ENCODE measurements around the gene METTL3. TPM values are rescaled to one million over a fixed set of nuclear protein-coding genes. Genes with fewer than 3 reads are reported as not detected.
"Not testable (repeated sequence)": the region's sequence is repeated elsewhere in the genome, so short reads cannot be mapped to it uniquely, and the experiment has no call there.

The METTL3 gene
- total and polyA plus RNA-seq, 2 experiments from 2014 or later: 39.0 to 44.1 TPM

- Histone ChIP-seq H3K4me1 (ENCODE audit: insufficient read depth) (peaks cover 6% of the 10 kb centered on the region), H3K79me2 (no peaks in the 10 kb centered on the region), H2AFZ (no peak overlapping the region), H3K27ac (no peak overlapping the region), H3K9me3 (ENCODE audit: low read depth) (no peaks in the 10 kb centered on the region), H4K20me1 (ENCODE audit: insufficient read depth, poor library complexity, severe bottlenecking) (no peaks in the 10 kb centered on the region), H3K4me2 (no peak overlapping the region), H3K9me2 (replicated peaks; ENCODE audit: insufficient read depth) (no peaks in the 10 kb centered on the region), H3K4me3 (no peak overlapping the region), H3K27me3 (no peaks in the 10 kb centered on the region), H3K36me3 (replicated peaks; ENCODE audit: insufficient read depth, low read depth) (no peaks in the 10 kb centered on the region)
- WGBS (ENCODE audit: low lambda C conversion rate, missing lambda C conversion rate): 53% methylated on average over 5 of the region's 5 CpGs
- no peak for DNase-seq (ENCODE audit: low spot score)
- TF ChIP-seq EZH2phosphoT487 (IDR thresholded peaks at IDR 0.05; ENCODE audit: low read depth, severe bottlenecking, unreplicated experiment) (no peak), EZH2 (IDR thresholded peaks at IDR 0.05; ENCODE audit: borderline replicate concordance) (no peak), CTCF (IDR thresholded peaks at IDR 0.05; ENCODE audit: poor library complexity) (no peak)
These were observed 45.4 kb upstream of the METTL3 start for GRCh38 chr14:21556378-21557083.

GRCh38 chr14:21553266-21553665 is 42.1 kb upstream of the METTL3 start:
- H3K27ac ChIP-seq: no peak overlapping the region
- H3K9me3 ChIP-seq (ENCODE audit: low read depth): no peaks in the 10 kb centered on the region
- TF ChIP-seq CTCF (IDR thresholded peaks at IDR 0.05; ENCODE audit: poor library complexity) (no peak), EZH2 (IDR thresholded peaks at IDR 0.05; ENCODE audit: borderline replicate concordance) (no peak), EZH2phosphoT487 (IDR thresholded peaks at IDR 0.05; ENCODE audit: low read depth, severe bottlenecking, unreplicated experiment) (no peak)
- no peaks in the 10 kb centered on the region for H3K9me2 ChIP-seq (replicated peaks; ENCODE audit: insufficient read depth)
- no peak for DNase-seq (ENCODE audit: low spot score)
- no peak overlapping the region for H2AFZ ChIP-seq
- no peak overlapping the region for H3K4me3 ChIP-seq
- no peak overlapping the region for H3K4me2 ChIP-seq
- H3K36me3 ChIP-seq (replicated peaks; ENCODE audit: insufficient read depth, low read depth): no peaks in the 10 kb centered on the region
- no peaks in the 10 kb centered on the region for H3K27me3 ChIP-seq
- H3K79me2 ChIP-seq: no peaks in the 10 kb centered on the region
- 89% methylated on average over 3 of the region's 3 CpGs for WGBS (ENCODE audit: low lambda C conversion rate, missing lambda C conversion rate)
- H4K20me1 ChIP-seq (ENCODE audit: insufficient read depth, poor library complexity, severe bottlenecking): no peaks in the 10 kb centered on the region
- H3K4me1 ChIP-seq (ENCODE audit: insufficient read depth): peaks cover 3% of the 10 kb centered on the region

GRCh38 chr14:21544588-21544987 is 33.4 kb upstream of the METTL3 start:
- not testable (repeated sequence) for H3K27me3 ChIP-seq; H3K9me2 ChIP-seq (replicated peaks; ENCODE audit: insufficient read depth); H3K36me3 ChIP-seq (replicated peaks; ENCODE audit: insufficient read depth, low read depth); H3K9me3 ChIP-seq (ENCODE audit: low read depth); H3K4me3 ChIP-seq; H3K4me2 ChIP-seq; H2AFZ ChIP-seq; H3K79me2 ChIP-seq; H4K20me1 ChIP-seq (ENCODE audit: insufficient read depth, poor library complexity, severe bottlenecking); DNase-seq (ENCODE audit: low spot score); H3K4me1 ChIP-seq (ENCODE audit: insufficient read depth); H3K27ac ChIP-seq
- 93% methylated on average over 7 of the region's 7 CpGs for WGBS (ENCODE audit: low lambda C conversion rate, missing lambda C conversion rate)

GRCh38 chr14:21543963-21544362 is 32.8 kb upstream of the METTL3 start:
- no peak overlapping the region for H2AFZ ChIP-seq
- no peak for DNase-seq (ENCODE audit: low spot score)
- H3K4me3 ChIP-seq: no peak overlapping the region
- no peaks in the 10 kb centered on the region for H3K9me3 ChIP-seq (ENCODE audit: low read depth)
- no peak overlapping the region for H3K27ac ChIP-seq
- H3K36me3 ChIP-seq (replicated peaks; ENCODE audit: insufficient read depth, low read depth): no peaks in the 10 kb centered on the region
- H3K79me2 ChIP-seq: no peaks in the 10 kb centered on the region
- H3K4me2 ChIP-seq: no peak overlapping the region
- H3K9me2 ChIP-seq (replicated peaks; ENCODE audit: insufficient read depth): no peaks in the 10 kb centered on the region
- H4K20me1 ChIP-seq (ENCODE audit: insufficient read depth, poor library complexity, severe bottlenecking): no peaks in the 10 kb centered on the region
- H3K4me1 ChIP-seq (ENCODE audit: insufficient read depth): no peaks in the 10 kb centered on the region
- TF ChIP-seq EZH2phosphoT487 (IDR thresholded peaks at IDR 0.05; ENCODE audit: low read depth, severe bottlenecking, unreplicated experiment) (no peak), CTCF (IDR thresholded peaks at IDR 0.05; ENCODE audit: poor library complexity) (no peak), EZH2 (IDR thresholded peaks at IDR 0.05; ENCODE audit: borderline replicate concordance) (no peak)
- peaks cover 6% of the 10 kb centered on the region for H3K27me3 ChIP-seq
- WGBS (ENCODE audit: low lambda C conversion rate, missing lambda C conversion rate): 62% methylated on average over 5 of the region's 5 CpGs
